Measurements from ENCODE around the gene TBX15. TPM values are rescaled to one million over a fixed set of nuclear protein-coding genes. Genes with fewer than 3 reads are reported as not detected.
"Not testable (repeated sequence)": the region's sequence is repeated elsewhere in the genome, so short reads cannot be mapped to it uniquely, and the experiment has no call there.

TBX15 gene
- total and polyA plus RNA-seq, 2 experiments from 2014 or later, result 0.21 TPM; not detected in 1

DNA sequence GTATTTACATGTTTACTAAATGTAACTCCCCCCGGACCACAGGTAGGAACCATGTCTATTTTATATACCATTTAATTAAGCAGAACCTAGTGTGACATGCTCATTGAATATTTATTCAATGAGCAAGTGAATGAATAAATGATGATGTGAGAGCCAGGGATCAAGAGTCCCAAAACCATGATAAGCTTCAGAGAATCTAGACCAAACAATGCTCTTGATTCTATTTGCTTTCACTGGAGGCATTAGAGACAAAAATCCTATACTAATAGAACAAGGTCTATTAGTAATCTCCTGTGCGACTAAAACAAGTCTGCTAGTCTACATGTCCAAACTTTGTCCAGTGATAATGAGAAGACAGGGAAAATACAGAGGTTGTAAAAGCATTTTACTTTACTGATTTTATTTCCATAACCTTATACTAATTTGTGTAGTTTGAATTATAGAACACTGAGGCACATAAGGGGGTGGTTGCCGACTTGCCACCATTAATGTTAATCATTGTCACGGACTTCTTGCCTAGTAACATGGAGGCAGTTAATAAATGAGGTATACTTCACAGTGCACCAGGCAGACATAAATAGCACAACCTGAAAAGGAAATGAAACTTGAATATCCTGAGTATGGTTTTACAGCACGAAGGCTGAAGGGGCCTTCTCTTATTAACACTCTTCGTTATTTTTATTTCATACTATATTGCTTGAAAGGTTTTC, 69.8 kb downstream of the TBX15 start:
- H3F3A ChIP-seq (replicated peaks; ENCODE audit: low read depth), result no peaks in the 10 kb centered on the region
- Mint-ChIP-seq H3K27ac (no peak overlapping the region), H3K36me3 (ENCODE audit: low read depth) (no peaks in the 10 kb centered on the region), H3K9me3 (no peaks in the 10 kb centered on the region), H3K27me3 (ENCODE audit: insufficient read depth, low read depth, poor library complexity) (no peaks in the 10 kb centered on the region), H3K4me1 (peaks cover 34% of the 10 kb centered on the region), H3K4me3 (no peak overlapping the region)
- H3K79me2 ChIP-seq (replicated peaks; ENCODE audit: insufficient read depth), result no peaks in the 10 kb centered on the region
- ATAC-seq (no peak), DNase-seq (ENCODE audit: low spot score) (no peak)
- H3K4me2 ChIP-seq, result no peak overlapping the region
- no peak for TF ChIP-seq ZNF331 (CRISPR knock-in tag; IDR thresholded peaks at IDR 0.05; ENCODE audit: low read depth)
- TF ChIP-seq EZH2phosphoT487 (IDR thresholded peaks at IDR 0.05; ENCODE audit: unreplicated experiment), result no peak
- TF ChIP-seq JUNB (IDR thresholded peaks at IDR 0.05; ENCODE audit: unreplicated experiment), result no peak
- H2AFZ ChIP-seq, result peak overlapping the region; percentile 61; the same call in 1 of the 2 replicates
- no peaks in the 10 kb centered on the region for H3K36me3 ChIP-seq (ENCODE audit: insufficient read depth)
- peaks cover 36% of the 10 kb centered on the region for H3K4me1 ChIP-seq (ENCODE audit: insufficient read depth)
- H4K20me1 ChIP-seq (replicated peaks; ENCODE audit: insufficient read depth), result no peaks in the 10 kb centered on the region
- no peaks in the 10 kb centered on the region for H3K27me3 ChIP-seq (ENCODE audit: insufficient read depth)
- no peak overlapping the region for H3K27ac ChIP-seq (ENCODE audit: low read depth)
- H3K9me2 ChIP-seq (ENCODE audit: insufficient read depth), result no peaks in the 10 kb centered on the region
- H3K4me3 ChIP-seq, result no peak overlapping the region

DNA sequence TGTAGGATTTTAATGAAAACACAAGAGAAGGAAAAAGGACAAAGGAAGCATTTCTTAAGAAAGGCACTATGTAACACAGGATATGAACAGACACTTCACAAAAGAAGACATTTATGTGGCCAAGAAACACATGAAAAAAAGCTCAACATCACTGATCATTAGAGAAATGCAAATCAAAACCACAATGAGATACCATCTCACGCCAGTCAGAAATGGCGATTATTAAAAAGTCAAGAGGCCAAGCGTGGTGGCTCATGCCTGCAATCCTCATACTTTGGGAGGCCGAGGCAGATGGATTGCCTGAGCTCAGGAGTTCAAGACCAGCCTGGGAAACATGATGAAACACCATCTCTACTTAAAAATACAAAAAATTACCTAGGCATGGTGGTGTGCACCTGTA, 71.8 kb downstream of the TBX15 start:
- H3K27me3 Mint-ChIP-seq (ENCODE audit: insufficient read depth, low read depth, poor library complexity); H3K79me2 ChIP-seq (replicated peaks; ENCODE audit: insufficient read depth); H3K4me3 Mint-ChIP-seq; H2AFZ ChIP-seq; DNase-seq (ENCODE audit: low spot score); H3K27ac ChIP-seq (ENCODE audit: low read depth); H3K4me3 ChIP-seq; H3K9me3 Mint-ChIP-seq; H3F3A ChIP-seq (replicated peaks; ENCODE audit: low read depth); H3K36me3 ChIP-seq (ENCODE audit: insufficient read depth); H3K9me2 ChIP-seq (ENCODE audit: insufficient read depth); H3K27me3 ChIP-seq (ENCODE audit: insufficient read depth); H4K20me1 ChIP-seq (replicated peaks; ENCODE audit: insufficient read depth); H3K4me2 ChIP-seq; H3K27ac Mint-ChIP-seq; H3K36me3 Mint-ChIP-seq (ENCODE audit: low read depth); ATAC-seq: not testable (repeated sequence)
- peaks cover 28% of the 10 kb centered on the region for H3K4me1 ChIP-seq (ENCODE audit: insufficient read depth)
- peaks cover 27% of the 10 kb centered on the region for H3K4me1 Mint-ChIP-seq

DNA sequence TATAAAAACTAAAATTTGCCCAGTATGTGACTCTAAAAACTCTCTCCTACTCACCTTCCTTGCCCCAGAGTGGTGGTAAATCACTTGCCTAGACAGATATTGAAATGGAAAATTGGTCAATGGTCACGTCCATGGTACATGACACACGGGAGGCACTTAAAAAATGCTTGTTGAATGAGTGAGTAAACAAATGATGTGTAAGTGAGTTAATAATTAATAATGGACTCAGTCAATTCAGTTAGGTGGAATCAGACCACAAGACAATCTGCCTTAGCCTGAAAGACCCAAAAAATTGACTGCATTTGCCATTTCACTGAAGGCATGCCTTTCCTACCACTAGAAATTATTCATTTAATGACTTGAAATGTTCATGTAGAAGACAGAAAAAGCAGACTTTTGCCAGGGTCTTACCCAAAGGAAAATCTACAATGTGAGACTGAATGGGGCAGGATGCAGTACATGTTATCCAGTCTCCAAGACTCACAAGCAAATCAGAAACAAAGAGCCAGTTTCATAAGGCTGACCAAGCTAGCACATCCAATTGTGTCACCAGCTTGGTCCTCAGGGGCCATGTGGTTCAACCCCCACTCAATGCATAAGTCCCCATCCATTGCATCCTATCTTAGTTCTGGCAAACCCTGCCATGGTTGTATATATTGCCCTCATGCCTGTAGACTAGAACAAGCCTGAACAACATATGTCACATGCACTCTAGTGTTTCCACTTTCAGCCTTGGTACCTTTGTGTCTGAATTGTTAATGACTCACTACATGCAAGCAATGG, 73.6 kb downstream of the TBX15 start:
- no peak overlapping the region for H3K27ac Mint-ChIP-seq
- Histone ChIP-seq H3K79me2 (replicated peaks; ENCODE audit: insufficient read depth) (no peaks in the 10 kb centered on the region), H3K4me1 (ENCODE audit: insufficient read depth) (peaks cover 11% of the 10 kb centered on the region), H3K9me2 (ENCODE audit: insufficient read depth) (no peaks in the 10 kb centered on the region; the same call in 1 of the 2 replicates), H3F3A (replicated peaks; ENCODE audit: low read depth) (no peaks in the 10 kb centered on the region), H3K4me2 (no peak overlapping the region), H3K36me3 (ENCODE audit: insufficient read depth) (no peaks in the 10 kb centered on the region), H3K27me3 (ENCODE audit: insufficient read depth) (no peaks in the 10 kb centered on the region), H3K4me3 (no peak overlapping the region), H4K20me1 (replicated peaks; ENCODE audit: insufficient read depth) (no peaks in the 10 kb centered on the region), H2AFZ (no peak overlapping the region), H3K27ac (ENCODE audit: low read depth) (no peak overlapping the region)
- no peaks in the 10 kb centered on the region for H3K36me3 Mint-ChIP-seq (ENCODE audit: low read depth)
- no peak for DNase-seq (ENCODE audit: low spot score)
- no peak for ATAC-seq
- H3K4me3 Mint-ChIP-seq, result no peak overlapping the region
- no peak for TF ChIP-seq STAT1 (IDR thresholded peaks at IDR 0.05; ENCODE audit: unreplicated experiment)
- TF ChIP-seq NANOG (IDR thresholded peaks at IDR 0.05; ENCODE audit: borderline replicate concordance), result no peak
- H3K4me1 Mint-ChIP-seq, result peaks cover 11% of the 10 kb centered on the region
- H3K9me3 Mint-ChIP-seq, result no peaks in the 10 kb centered on the region
- no peaks in the 10 kb centered on the region for H3K27me3 Mint-ChIP-seq (ENCODE audit: insufficient read depth, low read depth, poor library complexity)

All from GM23338 (cell line).